SW 1271 (cell line): ENCODE measurements around the gene GSN.
"Not testable (repeated sequence)": the region's sequence is repeated elsewhere in the genome, so short reads cannot be mapped to it uniquely, and the experiment has no call there.

Source experiments
- DNase-seq, 2 experiments: peaks; one replicate each; lab custom pipeline; 2025; lab: John Stamatoyannopoulos, UW

GSN gene

DNA sequence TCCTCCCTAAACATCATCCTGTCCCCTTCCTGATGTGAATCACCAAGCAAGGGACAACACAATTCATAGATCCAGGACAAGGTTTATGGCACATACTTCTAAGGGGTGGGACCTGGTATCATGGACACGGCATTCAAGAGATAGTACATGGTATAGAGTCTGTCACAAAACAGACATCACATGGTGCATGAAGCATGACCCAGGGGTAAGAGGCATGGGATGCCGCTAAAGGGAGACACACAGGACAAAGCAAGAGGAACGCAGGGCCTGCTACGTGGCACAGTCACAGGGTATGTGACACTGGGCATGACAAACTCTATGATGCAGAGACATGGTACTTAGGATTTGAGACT, 20.7 kb downstream of the GSN start:
- no peak for DNase-seq

DNA sequence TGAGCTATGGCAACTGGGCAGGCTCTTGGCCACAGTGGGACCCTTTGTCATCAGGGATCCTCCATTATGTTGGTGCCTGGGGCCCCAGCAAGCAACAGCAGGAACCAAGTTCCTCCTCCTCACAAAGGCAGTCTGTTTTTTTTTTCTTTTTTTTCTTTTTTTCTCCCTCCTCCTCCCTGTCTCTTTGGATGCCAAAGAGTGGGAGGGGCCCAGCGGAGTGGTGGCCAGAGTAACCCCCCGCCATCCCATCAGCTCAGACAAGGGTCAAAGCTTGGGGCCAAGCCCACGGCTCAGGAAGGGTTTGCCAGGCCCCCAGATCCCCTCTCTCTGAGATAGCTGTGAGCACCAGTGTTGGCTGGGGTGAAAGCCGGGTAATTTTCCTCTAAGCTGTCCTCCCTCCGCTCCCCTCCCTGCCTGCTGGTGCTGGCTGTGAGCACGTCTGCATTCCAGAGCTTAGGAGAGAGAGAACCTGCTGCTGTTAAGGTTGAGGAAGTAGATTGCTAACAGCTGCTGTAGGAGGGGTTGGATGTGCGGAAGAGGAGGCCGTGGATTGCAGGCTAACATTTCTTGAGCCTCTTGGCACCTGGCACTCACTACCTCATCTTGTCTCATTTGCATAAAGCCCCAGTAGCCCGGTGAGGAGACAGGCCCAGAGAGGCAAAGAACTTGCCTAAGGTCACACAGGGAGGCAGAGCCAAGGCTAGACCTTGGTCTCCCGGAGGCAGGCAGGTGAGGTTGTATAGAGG, 21.2 kb downstream of the GSN start:
- DNase-seq: no peak

DNA sequence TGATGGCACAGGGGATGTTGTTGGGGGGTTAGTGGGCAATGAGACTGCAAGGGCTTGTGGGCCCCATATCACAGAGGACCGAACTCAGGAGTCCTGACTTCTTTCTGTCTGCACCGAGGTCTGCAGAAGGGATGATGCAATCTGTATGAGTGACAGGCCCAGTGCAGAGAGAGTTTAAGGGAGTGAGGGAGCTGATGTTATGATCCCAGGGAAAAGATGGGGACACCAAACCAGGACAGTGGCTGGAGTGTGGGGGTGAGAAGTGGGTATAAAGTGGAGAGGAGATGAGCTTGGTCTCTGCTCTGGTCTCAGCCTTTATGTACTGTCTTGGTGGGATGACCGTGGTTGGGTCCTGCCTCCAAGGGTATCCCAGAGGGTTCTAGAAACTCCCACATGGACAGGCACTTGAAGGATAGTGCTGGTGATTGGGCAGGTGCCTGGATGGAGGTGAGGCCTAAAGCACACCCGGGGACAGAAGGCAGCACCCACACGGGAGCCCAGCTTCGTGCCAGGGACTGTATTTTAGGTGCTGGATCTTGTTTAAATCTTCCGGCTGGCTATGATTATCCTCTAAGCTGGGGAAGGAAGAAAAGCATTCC, 21.9 kb downstream of the GSN start:
- no peak for DNase-seq

DNA sequence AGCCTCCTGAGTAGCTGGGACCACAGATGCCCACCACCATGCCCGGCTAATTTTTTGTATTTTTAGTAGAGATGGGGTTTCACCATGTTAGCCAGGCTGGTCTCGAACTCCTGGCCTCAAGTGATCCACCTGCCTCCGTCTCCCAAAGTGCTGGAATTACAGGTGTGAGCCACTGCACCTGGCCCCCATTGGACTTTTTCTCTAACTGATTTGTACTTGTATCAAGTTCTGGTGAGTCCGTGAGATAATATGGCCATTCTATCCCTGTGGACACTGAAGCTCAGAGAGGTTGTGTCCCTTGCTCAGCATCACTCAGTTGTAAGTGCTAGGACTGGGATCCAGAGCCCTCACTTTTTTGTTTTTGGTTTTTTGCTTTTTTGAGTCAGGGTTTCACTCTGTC, 23.6 kb downstream of the GSN start:
- DNase-seq: not testable (repeated sequence)

DNA sequence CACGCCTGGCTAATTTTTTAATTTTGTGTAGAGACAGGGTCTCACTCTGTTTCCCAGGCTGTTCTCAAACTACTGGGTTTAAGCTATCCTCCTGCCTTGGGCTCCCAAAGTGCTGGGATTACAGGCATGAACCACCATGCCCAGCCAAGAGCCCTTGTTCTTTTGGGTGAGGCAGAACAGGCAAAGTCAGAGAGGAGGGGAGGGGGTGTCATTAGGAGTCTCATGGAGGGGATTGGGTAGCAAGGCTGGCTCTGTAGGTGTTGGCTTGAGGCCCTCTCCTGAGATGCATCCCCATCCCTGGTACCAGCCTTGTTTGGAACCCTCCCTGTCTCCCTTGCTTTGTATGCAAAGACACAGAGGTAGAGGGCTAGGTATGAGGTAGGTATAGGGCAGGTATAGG, 24.1 kb downstream of the GSN start:
- DNase-seq: no peak

DNA sequence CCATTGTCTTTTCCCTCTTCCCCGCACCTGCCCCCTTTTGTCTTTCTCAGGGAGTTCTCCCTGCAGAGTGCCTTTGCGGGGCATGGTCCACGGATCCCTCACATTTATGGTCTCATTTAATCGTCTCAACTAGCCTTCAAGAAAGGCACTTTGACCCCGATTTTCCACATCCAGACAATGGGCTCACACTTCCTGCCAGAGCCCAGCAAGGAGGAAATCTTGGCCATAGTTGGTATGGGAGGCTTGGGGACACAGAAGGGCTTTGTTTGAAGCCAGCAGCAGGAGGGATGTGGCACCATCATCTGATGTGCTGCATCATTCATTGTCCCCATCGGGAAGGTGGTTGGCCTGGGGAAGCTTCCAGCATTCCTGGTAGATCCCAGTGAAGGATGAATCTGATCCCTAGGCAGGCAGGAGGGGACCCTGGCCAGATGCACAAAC, 24.9 kb downstream of the GSN start:
- no peak for DNase-seq

DNA sequence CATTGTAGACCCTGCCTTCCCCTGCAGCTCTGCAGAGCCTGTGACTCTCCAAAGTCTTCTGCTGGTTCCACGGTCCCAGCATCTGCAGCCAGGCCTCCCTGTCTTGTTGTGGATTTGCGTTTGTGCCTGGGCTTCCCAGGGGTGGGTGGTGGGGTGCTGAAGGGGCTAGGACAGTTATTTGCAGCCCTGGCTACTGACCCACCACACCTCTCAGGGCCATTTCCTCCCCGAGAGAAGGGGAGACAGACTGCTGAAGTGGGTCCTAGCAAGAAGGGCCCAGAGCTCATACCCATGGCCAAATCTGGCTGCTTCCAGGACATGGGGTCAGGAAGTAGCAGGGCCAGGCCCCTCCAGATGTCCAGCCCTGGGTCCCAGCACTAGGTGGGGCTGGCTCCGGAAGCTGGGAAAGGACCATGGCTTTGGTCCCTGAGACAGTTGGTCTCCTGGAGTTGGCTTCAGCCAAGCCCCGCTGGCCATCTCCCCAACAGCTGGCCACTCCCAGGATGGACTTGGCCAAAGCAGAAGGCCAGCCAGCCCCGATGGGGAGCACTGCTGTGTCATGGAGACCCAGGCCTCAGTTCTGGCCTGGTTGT, 26.3 kb downstream of the GSN start:
- no peak for DNase-seq

DNA sequence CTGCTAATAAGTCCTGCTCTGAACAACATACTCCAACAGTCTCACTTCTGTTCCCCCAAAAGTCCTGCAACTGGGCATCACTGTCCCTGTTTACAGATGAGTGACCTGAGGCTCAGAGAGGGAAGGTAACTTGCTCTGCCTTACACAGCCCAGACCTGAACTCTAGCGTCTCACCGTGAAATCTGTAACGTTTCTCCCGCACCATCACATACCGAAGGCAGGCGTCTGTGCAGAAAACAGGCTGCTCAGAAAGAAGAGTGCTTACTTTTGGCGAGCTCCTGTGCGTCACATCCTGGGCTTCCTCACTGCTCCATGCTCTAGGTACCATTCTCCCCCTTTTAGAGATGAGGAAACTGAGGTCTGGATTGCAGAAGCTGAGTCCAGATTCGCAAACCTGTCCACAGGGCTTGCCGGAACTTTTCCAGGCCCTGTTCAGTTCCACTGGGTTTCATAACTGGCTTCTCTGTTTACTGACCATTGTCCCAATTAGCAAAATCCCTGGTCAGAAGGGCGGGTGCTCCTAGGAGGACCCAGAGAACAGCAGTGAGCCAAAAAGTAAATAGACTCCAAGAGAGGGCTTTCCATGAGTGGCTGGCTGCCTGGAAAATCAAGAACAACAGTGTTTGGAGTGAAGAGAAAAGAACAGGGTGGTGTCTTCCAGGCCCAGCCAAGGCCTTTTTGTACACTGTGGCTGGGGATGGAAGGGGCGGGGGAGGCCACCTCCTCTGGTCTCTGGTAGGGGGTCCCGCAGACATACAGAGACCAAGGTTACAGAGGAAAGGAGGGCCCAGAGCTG, 27.1 kb downstream of the GSN start:
- DNase-seq: no peak

DNA sequence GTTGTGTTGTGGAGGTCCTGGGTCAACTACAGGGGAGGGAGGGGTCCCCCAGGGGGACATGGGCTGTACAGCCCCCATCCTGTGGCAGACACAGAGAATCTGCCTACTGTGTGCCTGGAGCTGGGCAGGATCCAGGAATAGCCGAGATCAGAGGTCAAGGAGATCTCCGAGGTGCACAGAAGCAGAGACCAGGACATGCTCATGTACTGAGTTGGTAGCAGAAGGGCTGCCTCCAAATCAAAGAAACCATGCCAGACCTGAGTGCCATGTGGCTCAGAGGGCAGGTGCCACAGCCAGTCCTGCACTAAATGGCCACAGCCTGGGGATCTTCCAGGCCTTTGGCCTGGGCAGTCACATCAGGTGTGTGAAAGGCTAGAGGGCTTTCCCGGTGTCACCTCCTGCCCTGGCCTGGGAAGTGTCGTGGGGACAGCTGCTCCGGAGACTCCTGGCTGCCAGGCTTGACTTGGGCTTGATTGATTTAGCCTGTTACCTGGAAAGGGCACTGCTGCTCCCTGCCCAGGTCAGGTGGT, 27.8 kb downstream of the GSN start:
- DNase-seq: no peak

DNA sequence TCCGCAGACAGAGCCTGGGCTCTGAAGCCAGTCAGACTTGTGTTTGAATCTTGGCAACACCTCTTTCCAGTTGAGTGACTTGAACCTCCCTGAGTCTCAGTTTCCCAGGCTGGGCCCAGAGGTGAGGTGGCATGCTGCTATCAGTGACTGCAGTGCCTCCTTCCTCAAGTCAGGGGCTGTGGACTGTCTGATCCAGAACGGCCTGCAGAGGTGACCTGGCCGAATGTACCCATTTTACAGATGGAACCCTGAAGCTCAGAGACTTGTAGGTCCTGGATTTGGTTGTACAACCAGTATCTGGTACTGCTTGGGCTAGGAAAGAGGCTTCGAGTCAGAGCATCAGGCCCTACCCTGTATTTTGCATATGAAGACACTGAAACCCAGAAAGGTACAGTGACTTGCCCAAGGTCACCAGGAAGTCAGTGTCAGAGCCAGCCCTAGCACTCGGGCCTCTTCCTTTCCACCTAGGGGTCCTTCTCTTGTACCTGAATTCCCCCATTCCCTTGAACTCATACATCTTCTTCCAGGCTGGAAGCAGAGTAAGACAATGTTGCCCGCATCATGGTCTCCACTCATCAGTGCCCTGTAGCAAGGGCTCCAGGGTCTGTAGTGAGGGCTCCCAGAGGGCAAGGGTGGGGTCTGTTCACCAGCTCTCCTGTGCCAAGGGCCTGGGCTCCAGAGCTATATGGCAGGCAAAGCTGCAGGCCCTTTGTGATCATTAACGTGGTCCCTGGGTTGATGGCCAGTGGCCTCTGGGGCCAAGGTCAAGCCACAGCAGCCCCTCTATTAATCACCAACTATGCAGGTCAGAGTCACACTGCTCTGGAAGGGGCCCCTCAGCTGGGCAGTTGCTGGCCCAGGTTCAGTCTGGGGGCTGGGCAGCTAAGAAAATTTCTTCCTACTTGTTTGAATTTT, 28.5 kb downstream of the GSN start:
- DNase-seq: no peak

DNA sequence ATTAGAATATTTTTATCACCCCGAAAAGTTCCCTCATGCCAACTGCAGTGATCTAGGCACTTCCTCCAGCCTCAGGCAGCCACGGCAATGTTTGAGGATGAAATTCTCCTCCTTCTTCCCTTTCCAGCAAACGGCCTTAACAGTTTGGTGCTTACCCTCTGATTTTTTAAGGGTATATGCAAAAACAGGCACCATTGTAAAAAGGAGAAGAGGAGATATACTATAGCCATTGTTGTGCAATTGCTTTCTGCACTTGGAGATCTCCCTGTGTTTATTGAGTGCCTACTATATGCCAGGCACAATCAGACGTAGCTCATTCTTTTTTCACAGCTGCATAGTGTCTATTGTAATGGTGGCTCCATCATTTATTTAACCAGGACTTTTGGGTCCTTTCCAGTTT, 29.4 kb downstream of the GSN start:
- no peak for DNase-seq

DNA sequence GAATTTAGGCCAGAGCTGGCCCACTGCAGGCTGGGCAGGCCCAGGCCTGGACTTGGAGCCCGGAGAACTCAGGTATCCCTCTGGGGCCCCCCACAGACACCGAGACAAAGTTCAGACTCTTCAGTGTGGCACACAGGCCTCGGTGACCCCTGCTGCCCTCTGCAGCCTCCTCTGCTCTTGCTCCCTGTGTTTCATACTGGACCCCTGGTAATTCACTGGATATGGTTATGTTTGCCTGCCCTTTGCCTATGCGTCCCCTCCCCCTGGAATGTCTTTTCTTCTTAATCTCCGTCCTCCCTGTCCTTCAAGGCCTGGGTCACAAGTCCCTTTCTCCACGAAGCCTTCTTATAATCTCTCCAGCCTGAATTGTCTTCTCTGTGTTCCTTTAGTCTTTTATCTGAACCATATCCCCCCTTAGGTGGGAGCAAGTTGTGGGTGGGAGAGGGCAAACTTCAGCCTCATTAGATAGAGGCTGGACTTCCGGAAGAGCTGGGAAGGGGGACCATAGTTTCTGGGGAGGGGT, 30.1 kb downstream of the GSN start:
- no peak for DNase-seq

DNA sequence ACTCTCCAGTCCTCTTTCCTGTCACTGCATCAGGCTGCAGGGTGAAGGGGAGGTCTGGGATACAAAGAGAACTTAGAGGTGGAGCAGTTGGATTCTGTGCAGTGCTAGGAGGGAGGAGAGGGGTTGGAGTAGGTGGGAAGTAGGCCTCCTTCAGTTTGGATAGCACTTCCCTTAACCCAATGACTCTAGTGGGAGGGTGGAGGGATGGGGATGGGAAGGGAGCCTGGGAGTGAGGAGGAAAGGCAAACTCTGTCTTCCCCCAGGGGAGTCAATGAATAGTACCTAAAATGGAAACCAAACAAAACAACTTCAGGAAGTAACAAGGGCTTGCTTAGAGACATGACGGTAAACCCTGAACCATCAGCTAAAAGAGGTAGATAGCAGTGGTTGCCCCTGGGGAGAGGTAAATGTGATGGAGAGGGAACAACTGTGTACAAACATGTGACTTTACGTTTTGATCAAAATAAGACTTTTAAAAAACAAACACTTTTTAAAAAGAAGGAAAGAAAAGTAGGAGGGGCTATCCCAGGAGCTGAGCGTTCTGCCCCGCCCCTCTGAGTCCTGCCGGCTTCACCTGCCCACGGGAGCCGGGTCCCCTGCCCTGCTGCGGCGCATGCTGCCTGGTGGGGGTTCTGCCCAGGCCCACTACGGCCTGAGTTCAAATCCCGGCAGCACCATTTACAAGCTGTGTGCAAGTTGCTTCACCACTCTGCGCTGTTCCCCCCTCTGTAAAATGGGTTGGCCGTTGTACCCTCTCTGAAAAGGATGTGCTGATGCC, 30.9 kb downstream of the GSN start:
- DNase-seq: no peak

DNA sequence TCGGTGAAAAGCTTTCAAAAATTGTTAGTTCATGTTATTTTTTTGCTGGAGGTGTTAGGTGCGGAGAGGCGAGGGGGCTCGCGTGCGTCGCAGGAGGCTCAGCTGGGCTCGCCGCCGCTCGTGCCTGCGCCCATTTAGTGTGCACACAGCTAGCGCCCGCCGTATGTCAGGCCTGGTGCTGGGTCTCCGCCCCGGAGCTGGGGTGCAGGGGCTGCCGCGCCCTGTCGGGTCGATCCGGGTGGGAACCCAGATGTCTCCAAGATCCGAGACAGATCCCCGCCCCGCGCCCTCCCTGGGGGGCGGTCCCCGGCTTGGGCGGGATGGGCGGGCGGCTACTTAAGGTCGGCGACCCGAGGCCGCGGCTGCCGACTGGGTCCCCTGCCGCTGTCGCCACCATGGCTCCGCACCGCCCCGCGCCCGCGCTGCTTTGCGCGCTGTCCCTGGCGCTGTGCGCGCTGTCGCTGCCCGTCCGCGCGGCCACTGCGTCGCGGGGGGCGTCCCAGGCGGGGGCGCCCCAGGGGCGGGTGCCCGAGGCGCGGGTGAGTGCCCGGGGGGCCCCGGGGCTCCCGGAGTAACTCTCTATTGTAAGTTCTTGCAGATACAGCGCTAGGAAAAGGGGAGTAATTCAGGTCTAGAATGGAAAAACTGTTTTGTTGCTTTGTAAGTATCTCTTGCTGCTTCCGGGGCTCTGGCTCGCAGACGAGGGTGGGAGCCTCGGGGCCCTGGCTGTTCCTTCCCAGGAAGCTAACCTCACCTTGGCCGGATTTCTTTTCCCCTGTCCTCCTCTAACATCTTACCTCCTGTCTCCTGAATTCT, 31.7 kb downstream of the GSN start:
- DNase-seq: no peak

DNA sequence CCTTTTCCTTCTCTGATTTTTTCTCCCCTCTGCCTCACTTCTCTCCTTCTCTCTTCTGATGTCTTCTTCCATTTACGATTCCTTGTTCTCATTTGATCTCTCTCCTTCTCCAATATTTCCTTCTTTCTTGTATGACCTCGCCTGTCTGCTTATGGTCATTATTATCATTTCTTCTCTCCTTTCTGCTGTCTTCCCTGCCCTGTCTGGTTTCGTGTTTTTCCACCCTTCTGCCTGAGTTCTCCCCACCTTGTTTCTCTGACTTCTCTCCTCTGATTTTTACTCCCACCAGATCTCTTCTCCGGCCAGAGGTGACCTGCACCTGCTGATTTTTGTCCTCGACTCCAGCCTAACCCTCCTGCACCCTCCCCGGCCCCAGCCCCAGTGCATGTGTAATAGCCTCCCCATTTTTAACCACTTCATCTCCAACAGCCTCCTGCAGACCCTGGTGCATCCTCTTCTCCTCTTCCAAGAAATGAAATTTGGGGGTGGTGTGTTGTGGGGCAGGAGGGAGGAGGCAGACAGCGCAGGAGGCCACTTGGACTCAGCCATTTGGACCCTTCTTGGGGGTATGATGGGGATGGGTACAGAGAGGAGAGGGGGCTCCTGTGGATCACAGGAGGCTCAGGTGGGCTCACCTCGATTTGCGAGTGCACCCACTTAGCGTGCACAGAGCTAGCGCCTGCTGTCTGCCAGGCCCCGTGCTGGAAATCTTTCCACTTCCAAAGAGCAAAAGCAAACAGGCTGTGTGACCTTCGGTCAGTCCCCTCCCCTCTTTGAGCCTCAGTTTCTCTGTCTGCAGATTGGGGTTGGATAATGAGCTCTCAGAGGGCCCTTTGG, 32.5 kb downstream of the GSN start:
- no peak for DNase-seq

DNA sequence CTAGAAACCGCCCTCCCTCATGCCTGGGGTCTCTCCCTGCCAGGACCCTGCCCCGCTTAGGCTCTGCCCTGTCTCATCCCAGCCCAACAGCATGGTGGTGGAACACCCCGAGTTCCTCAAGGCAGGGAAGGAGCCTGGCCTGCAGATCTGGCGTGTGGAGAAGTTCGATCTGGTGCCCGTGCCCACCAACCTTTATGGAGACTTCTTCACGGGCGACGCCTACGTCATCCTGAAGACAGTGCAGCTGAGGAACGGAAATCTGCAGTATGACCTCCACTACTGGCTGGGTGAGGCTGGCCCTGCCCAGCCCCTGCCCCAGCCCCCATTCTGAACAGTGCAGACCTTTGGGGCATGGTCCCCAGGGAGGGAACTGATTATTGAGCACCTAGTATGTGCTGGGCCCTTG, 33.9 kb downstream of the GSN start:
- no peak for DNase-seq

DNA sequence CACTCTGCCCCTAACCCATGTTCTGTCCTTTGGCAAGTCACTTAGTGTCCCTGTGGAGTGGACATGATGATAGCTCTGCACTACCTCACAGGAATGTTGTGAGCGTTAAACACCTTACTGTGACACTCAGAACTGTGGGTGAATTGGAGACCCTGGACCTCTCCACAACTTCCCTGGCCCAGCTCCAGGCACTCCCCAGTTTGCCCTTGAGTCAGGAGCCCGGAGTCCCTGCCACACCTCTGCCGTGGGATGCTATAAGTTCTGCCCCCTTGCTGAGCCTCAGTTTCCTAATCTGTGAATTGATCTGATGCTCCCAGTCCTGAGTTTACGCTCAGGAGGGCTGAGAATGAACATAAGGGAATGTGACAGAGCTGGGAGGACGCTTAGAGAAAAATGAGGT, 34.4 kb downstream of the GSN start:
- DNase-seq: no peak

DNA sequence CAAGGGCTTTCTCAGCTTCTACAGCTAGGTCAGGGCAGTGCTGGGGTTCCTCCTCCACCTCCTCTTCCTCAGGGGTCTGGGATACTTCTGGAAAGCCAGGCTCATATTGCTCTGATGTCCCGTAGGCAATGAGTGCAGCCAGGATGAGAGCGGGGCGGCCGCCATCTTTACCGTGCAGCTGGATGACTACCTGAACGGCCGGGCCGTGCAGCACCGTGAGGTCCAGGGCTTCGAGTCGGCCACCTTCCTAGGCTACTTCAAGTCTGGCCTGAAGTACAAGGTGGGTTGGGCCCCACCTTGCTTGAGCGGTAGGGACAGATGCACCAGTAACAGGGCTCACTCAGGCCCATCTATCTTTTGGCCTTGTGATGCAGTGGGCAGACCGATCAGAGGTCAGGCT, 34.8 kb downstream of the GSN start:
- DNase-seq: no peak
